Diencephalon (tissue), 1 donor: ENCODE results near the gene MYO5C. TPM values are rescaled to one million over a fixed set of nuclear protein-coding genes. Genes with fewer than 3 reads are reported as not detected.

ENCODE experiments used
- small RNA-seq: library from RNA; depleted of rRNA; stranded (forward); fragments of <200 nt; gene quantifications from one replicate; pipeline ENCODE3, GENCODE V24; 2014
- total RNA-seq: library from RNA; depleted of rRNA; stranded (reverse); fragments of >200 nt; gene quantifications from one replicate; pipeline ENCODE4 v1.2.3, GENCODE V29; 2014

Gene MYO5C
- total RNA-seq = 3.0 TPM

GRCh38 chr15:52295421-52296001 lies at the start of gene MYO5C:
Gene MYO5C (minus strand): TSS chr15:52295804. CDS start chr15:52295636, 168 bp downstream.

GRCh38 chr15:52191207-52191606 lies 104.4 kb downstream of the MYO5C start, which contains the start of gene GNB5:
Gene GNB5 (minus strand): TSS chr15:52191392. CDS start chr15:52184676, 6,716 bp downstream.

Small RNA genes within 50 kb of the gene (small RNA-seq; reads per million reads assigned to genes)
- 0.15 reads per million for gene MIR1266
- not detected for gene RF00019

Other genes starting within 250 kb of the MYO5C start
- gene BCL2L10, start 183.0 kb downstream of the MYO5C start, total RNA-seq = 1.6 TPM
- gene GNB5, start 104.4 kb downstream of the MYO5C start, total RNA-seq = 74.3 TPM
- gene MYO5A, start 233.1 kb upstream of the MYO5C start, total RNA-seq = 190 TPM